ENCODE data around the gene PCOLCE2. TPM values are rescaled to one million over a fixed set of nuclear protein-coding genes. Genes with fewer than 3 reads are reported as not detected.
A peak's percentile ranks its signal among the peaks of the same experiment; 100 is the strongest.

PCOLCE2 gene
- total RNA-seq, 3 donors from 2014 or later = 30.2 to 178 (median 36.0) TPM

GRCh38 chr3:142828703-142829305, 60.1 kb downstream of the PCOLCE2 start:
- peak; percentile 41 to 72 for DNase-seq (ENCODE audit: low spot score in 2 of 2)
- H3K4me3 ChIP-seq = no peak overlapping the region
- intact Hi-C loops (cut with DNase I; ENCODE audit: low total_unique reads) = no loop called here
- H3K9me3 ChIP-seq = no peaks in the 10 kb centered on the region
- TF ChIP-seq, protein P1, sequence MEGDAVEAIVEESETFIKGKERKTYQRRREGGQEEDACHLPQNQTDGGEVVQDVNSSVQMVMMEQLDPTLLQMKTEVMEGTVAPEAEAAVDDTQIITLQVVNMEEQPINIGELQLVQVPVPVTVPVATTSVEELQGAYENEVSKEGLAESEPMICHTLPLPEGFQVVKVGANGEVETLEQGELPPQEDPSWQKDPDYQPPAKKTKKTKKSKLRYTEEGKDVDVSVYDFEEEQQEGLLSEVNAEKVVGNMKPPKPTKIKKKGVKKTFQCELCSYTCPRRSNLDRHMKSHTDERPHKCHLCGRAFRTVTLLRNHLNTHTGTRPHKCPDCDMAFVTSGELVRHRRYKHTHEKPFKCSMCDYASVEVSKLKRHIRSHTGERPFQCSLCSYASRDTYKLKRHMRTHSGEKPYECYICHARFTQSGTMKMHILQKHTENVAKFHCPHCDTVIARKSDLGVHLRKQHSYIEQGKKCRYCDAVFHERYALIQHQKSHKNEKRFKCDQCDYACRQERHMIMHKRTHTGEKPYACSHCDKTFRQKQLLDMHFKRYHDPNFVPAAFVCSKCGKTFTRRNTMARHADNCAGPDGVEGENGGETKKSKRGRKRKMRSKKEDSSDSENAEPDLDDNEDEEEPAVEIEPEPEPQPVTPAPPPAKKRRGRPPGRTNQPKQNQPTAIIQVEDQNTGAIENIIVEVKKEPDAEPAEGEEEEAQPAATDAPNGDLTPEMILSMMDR (IDR thresholded peaks at IDR 0.05) = peak; percentile 33 to 75 (median 55)
- no peak for TF ChIP-seq POLR2AphosphoS5 (IDR thresholded peaks at IDR 0.05)
- TF ChIP-seq POLR2A (IDR thresholded peaks at IDR 0.05) = no peak
- no peaks in the 10 kb centered on the region for H3K36me3 ChIP-seq
- H3K27me3 ChIP-seq = no peaks in the 10 kb centered on the region
- H3K27ac ChIP-seq = no peak overlapping the region
- no peaks in the 10 kb centered on the region for H3K4me1 ChIP-seq

- Histone ChIP-seq H3K4me3 (no peak overlapping the region), H3K27me3 (no peaks in the 10 kb centered on the region), H3K27ac (no peak overlapping the region), H3K4me1 (no peaks in the 10 kb centered on the region), H3K9me3 (no peaks in the 10 kb centered on the region), H3K36me3 (no peaks in the 10 kb centered on the region)
- DNase-seq (ENCODE audit: low spot score in 2 of 2) = no peak
- intact Hi-C loops (cut with DNase I; ENCODE audit: low total_unique reads) = no loop called here
- TF ChIP-seq POLR2AphosphoS5 (IDR thresholded peaks at IDR 0.05) (no peak), POLR2A (IDR thresholded peaks at IDR 0.05) (no peak)
- TF ChIP-seq, protein P1 (IDR thresholded peaks at IDR 0.05) = no peak
Observed at GRCh38 chr3:142819179-142819578, 69.7 kb downstream of the PCOLCE2 start.

GRCh38 chr3:142818651-142819050, 70.2 kb downstream of the PCOLCE2 start:
- intact Hi-C loops (cut with DNase I; ENCODE audit: low total_unique reads) = no loop called here
- Histone ChIP-seq H3K4me1 (no peaks in the 10 kb centered on the region), H3K36me3 (no peaks in the 10 kb centered on the region), H3K9me3 (no peaks in the 10 kb centered on the region), H3K27me3 (no peaks in the 10 kb centered on the region), H3K27ac (no peak overlapping the region), H3K4me3 (no peak overlapping the region)
- TF ChIP-seq POLR2A (IDR thresholded peaks at IDR 0.05) (no peak), POLR2AphosphoS5 (IDR thresholded peaks at IDR 0.05) (no peak)
- TF ChIP-seq, protein P1 (IDR thresholded peaks at IDR 0.05) = no peak
- DNase-seq (ENCODE audit: low spot score in 2 of 2) = no peak

GRCh38 chr3:142817897-142818296, 71.0 kb downstream of the PCOLCE2 start:
- no peak for DNase-seq (ENCODE audit: low spot score in 2 of 2)
- TF ChIP-seq, protein P1 (IDR thresholded peaks at IDR 0.05) = no peak
- no peak for TF ChIP-seq POLR2A (IDR thresholded peaks at IDR 0.05)
- TF ChIP-seq POLR2AphosphoS5 (IDR thresholded peaks at IDR 0.05) = no peak
- Histone ChIP-seq H3K4me3 (no peak overlapping the region), H3K27ac (no peak overlapping the region), H3K4me1 (no peaks in the 10 kb centered on the region), H3K36me3 (no peaks in the 10 kb centered on the region), H3K27me3 (no peaks in the 10 kb centered on the region), H3K9me3 (no peaks in the 10 kb centered on the region)
- intact Hi-C loops (cut with DNase I; ENCODE audit: low total_unique reads) = no loop called here

DNA sequence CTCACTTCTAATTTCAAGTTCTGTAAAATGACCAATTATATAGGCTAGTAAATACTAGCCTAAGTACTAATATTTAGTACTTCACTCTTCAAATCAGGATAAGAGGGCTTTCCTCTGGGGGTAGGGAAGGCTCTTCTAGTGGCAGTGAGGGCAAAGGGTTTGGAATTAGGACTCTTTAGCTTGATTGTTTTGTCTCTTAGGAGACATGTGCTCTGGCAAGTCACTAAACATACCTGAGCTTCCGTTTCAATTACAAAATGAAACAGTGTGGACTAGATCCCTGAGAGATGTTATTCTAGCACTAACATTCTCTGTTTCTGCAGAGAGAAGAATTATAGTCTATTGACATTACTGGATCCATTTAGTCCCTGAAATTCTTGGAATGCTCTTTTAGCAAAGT, 71.5 kb downstream of the PCOLCE2 start:
- Histone ChIP-seq H3K9me3 (no peaks in the 10 kb centered on the region), H3K4me1 (no peaks in the 10 kb centered on the region), H3K27ac (no peak overlapping the region), H3K36me3 (no peaks in the 10 kb centered on the region), H3K27me3 (no peaks in the 10 kb centered on the region), H3K4me3 (no peak overlapping the region)
- TF ChIP-seq POLR2AphosphoS5 (IDR thresholded peaks at IDR 0.05) (no peak), POLR2A (IDR thresholded peaks at IDR 0.05) (no peak)
- TF ChIP-seq, protein P1 (IDR thresholded peaks at IDR 0.05) = no peak
- intact Hi-C loops (cut with DNase I; ENCODE audit: low total_unique reads) = no loop called here
- no peak for DNase-seq (ENCODE audit: low spot score in 2 of 2)

Data from breast epithelium (tissue), 4 donors.